GM18526 (cell line): ENCODE measurements around the gene UFD1.

Source experiments
- POLR2A ChIP-seq: IDR thresholded peaks from 3 replicates; pipeline ENCODE4 v1.6.1; 2011; ENCODE audit not compliant: insufficient read length; ENCODE audit errors: extremely low read depth

UFD1 gene

GRCh38 chr22:19492504-19493174 is 13.6 kb upstream of the UFD1 start:
- no peak for TF ChIP-seq POLR2A

DNA sequence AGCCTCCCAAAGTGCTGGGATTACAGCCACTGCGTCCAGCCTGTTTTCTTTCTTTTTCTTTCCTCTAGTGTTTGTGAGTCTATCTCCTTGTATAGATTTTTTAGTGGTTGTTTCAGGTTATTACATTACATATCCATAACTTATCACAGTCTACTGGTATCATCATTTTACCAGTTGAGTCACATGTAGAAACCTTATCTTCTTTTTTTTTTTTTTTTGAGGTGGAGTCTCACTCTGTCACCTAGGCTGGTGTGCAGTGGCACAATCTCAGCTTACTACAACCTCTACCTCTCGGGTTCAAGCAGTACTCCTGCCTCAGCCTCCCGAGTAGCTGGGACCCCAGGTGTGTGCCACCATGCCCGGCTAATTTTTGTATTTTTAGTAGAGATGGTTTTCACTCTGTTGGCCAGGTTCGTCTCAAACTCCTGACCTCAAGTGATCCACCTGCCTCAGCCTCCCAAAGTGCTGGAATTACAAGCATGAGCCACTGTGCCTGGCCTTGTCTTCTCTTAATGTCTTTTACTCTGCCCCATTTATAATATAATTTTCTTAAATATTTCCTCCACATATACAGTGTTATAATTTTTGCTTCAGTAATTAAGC is 11.7 kb upstream of the UFD1 start:
- TF ChIP-seq POLR2A = no peak

GRCh38 chr22:19488884-19489843 is 10.2 kb upstream of the UFD1 start:
- TF ChIP-seq POLR2A = no peak

GRCh38 chr22:19488285-19488684 is 9.3 kb upstream of the UFD1 start:
- TF ChIP-seq POLR2A = no peak

DNA sequence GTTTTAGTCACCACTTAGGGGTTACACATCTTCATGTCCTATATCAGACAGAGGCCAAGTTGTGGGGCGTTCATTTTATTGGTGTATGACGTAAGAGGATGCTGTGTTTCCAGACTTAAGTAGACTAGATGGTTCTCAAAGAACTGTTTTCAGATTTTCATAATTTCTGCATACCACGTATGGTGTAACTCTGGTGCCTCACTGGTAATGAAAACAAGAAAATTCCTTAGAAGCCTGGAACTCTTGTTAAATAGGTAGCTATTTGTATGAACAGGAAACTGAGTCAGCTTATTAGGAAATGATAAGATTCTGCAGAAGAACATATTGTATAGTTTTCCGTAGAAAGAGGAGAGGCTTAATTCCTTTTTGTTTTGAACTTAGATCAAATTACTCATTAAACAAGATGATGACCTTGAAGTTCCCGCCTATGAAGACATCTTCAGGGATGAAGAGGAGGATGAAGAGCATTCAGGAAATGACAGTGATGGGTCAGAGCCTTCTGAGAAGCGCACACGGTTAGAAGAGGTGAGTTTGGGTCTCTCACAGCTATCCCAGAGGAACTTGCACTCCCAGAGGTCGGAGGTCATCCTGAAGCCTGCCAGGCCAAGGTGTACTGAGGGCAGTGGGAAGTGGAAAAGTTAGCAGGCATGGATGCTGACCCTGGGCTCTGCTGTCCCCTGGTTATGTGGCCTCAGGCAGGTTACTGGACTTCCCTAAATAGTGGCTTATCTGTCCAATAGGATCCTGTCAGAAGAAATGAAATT is 4.7 kb upstream of the UFD1 start:
- TF ChIP-seq POLR2A = no peak

GRCh38 chr22:19482297-19482696 is 3.3 kb upstream of the UFD1 start:
- TF ChIP-seq POLR2A = no peak

- no peak for TF ChIP-seq POLR2A
Measured at GRCh38 chr22:19480789-19481188, 1.8 kb upstream of the UFD1 start.

DNA sequence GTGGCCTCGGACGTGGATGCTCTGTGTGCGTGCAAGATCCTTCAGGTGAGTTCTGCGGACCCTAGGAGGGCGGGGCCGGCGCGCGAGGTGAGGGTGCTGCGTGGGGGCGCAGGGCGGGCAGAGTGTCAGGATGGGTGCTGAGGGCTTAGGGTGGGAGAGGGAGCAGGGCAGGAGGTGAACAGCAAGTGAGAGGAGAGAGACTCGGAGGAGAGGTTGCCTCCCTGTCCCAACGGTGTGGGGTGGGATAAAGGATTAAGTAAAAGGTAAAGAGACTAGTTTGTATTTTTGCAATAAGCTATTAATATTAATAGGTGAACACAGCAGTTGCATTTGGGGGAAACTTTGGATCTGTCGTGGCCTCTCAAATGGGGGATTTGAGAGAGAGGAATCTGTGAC is 1.2 kb upstream of the UFD1 start:
- TF ChIP-seq POLR2A = no peak

DNA sequence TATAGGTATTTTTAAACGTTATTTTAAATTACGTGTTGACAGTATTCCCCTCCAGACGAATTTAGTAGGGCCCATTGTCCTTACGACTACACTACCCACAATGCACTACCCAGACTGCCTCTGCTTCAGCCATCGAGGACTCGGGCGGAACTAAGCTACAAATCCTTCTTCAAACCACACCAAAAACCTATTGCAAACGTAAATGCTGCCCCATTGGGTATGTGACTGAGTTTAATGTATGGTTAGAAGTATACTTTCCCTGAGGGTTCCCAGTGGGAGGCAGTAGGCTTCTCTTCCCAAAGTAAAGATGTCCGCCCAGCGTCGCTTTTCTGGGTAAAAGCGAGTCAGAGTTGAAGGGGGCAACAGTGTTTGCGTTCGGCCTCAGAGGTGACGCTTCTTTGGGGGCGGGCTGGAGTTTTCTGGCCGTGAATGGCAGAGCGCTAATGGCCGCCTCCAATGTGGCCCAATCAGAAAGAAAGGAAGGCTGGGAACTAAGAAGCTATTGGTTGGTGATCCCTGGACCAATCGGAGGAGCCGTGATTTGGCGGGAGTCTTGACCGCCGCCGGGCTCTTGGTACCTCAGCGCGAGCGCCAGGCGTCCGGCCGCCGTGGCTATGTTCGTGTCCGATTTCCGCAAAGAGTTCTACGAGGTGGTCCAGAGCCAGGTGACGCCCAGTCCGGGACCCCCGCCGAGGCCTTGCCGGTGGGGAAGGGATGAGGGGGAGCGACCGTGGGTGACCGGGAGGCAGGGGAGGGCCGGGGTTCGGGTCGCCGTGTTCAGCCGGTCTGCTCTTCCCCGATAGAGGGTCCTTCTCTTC is 571 bp upstream of the UFD1 start, which contains the start of gene CDC45:
CDC45 (plus strand) TSS at position 566 of the 818 bp plus-strand sequence; CDS start at position 615, 49 bp downstream.
- peak; percentile 61 for TF ChIP-seq POLR2A

DNA sequence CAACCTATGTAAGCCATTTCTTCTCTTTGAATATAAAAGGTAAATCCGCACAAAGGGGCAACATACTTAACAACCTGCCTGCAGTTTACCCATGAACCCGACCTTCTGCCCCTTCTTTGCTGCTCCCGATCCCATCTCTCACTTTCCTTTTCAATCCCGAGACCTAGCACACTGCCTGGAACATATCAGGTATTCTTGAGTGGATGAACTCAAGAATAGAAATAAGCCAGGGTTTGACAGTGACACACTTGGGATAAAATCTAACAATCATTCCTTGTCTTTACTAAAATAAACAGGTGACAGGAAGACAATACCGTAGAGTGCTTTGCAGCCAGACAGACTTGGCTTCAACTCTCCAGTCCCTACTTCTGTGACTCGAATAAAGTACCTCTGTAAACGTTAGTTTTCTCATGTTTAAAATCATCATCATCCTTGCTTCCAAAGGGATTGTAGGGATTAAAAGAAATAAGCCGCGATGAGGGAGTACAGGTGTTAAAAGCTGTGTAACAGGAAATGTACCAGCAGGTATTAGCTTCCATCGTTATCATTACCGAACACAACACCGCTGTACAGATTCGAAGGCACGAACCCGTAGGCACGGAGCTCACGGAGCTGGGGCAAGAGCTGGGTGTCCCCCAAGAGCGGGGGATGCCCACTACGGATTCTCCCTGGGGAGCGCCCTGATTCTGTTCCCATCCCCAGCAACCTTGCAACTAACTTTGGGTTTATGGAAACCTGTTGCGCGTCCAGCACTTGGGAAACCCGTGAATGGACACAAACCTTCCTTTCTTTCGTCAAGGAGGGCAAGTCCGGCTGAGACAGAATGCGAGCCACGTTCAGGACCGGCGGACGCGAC is 720 bp downstream of the UFD1 start:
- TF ChIP-seq POLR2A = no peak

DNA sequence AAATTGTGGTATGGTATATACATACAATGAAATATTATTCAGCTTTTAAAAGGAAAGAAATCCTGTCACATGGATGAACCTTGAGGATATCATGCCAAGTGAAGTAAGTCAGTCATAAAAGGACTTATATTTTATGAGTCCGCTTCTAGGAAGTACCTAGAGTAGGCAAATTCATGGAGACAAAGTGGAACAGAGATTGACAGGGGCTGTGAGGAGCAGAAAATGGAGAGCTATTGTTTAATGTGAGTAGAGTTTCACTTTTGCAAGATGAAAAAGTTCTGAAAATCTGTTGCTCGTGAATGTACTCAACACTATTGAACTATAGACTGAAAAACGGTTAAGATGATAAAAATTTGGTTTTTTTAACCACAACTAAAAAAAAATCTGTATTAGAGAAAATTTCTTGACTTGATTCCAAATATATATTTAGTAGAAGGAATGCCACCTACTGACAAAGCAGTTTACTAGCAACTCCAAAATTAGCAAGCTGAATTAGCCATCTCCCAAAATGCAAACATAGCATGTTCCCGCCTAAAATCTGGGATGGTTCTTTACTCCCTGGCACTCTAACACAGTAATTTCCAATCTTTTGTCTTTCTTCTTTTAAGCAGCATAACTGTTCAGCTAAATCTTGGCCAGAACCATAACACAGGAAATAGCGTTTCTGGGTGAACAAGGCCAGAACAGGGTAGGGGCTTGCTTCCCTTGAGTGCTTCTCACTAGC is 1.5 kb downstream of the UFD1 start:
- no peak for TF ChIP-seq POLR2A

DNA sequence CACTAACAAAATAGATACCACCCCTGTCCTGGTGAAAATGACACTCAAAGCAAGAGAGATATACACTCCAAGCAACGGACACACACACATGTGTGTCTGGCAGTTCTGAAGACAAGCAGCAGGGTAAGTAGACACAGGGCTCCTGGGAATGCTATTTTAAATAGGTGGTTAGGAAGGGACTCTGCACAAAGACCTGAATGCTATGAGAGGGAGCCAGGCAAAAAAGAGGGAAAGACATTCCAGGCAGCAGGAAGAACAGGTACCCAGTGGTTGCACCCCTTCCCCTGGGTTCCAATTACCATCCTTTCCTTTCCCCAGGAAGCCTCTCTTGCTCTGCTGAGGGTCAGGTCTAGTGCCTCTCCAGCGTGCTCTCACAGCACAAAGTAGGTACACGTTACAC is 3.0 kb downstream of the UFD1 start:
- TF ChIP-seq POLR2A = no peak

DNA sequence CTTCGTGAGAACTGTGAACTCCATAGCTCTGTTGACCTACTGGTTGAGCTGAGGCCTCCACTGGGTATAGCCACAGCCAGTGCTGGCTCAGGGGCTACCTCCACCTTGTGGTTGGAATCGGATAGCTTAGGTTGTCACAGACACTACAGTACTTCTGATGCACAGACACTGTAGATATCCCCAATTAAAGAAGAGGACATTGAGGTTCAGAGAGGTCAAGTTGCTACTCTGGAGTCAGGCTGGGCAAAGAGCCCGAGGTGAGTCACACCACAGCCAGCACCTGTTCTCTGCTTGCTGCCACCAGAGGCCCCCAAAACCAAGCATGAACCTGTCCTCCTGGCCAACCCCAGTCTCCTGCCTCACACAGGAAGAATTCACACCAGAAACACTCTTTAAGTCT is 5.4 kb downstream of the UFD1 start:
- no peak for TF ChIP-seq POLR2A

DNA sequence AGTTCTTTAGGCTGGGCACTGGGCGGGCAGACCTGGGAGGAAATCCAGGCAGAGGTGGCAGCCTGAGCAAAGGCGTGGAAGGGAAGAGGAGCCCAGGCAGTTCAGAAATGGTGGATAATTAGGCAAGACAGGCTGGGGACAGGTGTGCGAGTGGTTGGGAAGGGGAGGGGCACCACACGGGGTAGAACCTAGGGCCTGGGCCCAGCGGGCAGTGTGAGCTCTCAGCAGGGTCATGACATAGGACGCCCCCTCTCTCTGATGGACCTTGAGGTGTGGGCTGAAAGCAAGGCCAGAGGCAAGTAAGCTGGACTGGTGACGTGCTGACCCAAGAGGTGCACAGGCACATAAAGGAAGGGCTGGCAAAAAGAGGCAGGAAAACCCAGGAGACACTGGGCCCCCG is 6.8 kb downstream of the UFD1 start:
- no peak for TF ChIP-seq POLR2A
